ENCODE results near the gene SEPTIN5. TPM values are rescaled to one million over a fixed set of nuclear protein-coding genes. Genes with fewer than 3 reads are reported as not detected.

The SEPTIN5 gene
- total RNA-seq, 1 donor from 2014 or later, result 26.7 TPM

- DNase-seq (ENCODE audit: low spot score), result no peak
These were observed 46.8 kb downstream of the SEPTIN5 start for GRCh38 chr22:19760951-19761724.

GRCh38 chr22:19761725-19762567 lies 47.6 kb downstream of the SEPTIN5 start:
- DNase-seq (ENCODE audit: low spot score), result no peak

GRCh38 chr22:19762568-19763457 lies 48.5 kb downstream of the SEPTIN5 start:
- no peak for DNase-seq (ENCODE audit: low spot score)

DNA sequence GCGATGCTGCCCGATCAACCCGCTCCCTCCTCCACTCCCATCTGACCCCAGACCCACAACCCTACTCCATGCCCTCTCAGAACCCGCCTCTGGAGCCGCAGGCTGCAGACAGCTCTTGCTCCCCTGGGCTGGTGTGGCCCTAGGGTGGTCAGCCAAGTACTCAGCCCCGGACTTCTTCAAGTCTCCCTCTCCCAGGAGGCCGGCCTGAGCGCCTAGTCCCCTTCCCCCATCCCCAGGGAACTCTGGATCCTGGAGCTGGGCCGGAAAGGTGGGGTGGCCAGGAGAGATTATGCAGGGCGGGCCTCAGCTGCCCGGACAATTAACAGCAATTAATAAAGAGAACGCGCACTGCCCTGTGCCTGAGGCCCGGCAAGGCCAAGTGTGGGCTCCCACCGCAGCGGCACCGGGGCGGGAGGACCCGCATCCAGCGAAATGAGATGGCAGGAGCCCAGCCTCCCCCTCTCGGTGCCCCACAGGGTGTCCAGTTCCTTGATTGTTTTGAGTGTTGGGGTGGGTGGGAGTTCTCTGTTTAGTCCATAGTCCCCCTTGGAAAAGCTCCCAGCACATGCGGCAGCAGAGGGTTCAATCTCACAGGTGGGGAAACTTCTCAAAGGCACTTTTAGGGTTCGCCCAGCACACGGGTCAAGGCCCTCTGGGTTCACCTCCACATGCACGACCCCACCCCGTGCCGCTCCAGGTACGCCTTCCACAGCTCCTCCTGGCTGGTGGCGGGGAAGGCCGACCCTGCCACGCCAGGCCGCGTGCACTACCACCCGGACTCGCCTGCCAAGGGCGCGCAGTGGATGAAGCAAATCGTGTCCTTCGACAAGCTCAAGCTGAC lies 49.4 kb downstream of the SEPTIN5 start:
- no peak for DNase-seq (ENCODE audit: low spot score)

- no peak for DNase-seq (ENCODE audit: low spot score)
These were observed 49.9 kb downstream of the SEPTIN5 start for GRCh38 chr22:19764299-19764593.

DNA sequence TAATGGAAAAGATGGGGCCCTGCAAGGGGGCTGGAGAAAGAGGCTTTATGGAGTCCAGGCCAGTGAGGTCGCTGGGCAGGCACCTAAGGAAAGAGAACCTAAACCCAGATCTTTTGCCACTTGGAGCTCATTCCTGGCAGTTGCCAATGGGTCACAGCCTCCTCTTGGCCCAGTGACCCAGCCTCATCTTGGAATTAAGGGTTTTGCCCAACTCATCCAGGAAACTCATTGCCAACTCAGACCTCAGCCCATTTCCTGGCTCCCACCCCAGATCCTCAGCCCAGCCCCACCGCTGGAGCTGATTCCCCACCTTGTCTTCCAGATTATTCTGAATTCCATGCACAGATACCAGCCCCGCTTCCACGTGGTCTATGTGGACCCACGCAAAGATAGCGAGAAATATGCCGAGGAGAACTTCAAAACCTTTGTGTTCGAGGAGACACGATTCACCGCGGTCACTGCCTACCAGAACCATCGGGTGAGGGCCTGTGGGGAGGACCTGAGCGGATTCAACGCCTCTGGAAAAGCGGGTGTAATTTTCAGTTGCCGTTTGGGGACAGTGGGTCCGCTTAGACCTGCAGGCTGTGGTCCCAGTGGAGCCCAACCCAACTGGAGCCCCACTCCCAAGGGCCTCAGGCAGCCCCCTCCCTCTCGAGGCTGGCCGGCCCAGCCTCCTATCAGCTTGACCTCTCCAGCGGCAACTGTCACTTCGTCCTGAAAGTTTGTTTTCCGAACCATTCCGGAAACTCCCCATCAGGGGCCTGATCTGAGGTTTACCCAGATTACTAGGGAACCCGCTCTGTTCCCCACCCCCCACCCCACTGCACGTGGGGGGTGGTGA lies 50.6 kb downstream of the SEPTIN5 start:
- no peak for DNase-seq (ENCODE audit: low spot score)

DNA sequence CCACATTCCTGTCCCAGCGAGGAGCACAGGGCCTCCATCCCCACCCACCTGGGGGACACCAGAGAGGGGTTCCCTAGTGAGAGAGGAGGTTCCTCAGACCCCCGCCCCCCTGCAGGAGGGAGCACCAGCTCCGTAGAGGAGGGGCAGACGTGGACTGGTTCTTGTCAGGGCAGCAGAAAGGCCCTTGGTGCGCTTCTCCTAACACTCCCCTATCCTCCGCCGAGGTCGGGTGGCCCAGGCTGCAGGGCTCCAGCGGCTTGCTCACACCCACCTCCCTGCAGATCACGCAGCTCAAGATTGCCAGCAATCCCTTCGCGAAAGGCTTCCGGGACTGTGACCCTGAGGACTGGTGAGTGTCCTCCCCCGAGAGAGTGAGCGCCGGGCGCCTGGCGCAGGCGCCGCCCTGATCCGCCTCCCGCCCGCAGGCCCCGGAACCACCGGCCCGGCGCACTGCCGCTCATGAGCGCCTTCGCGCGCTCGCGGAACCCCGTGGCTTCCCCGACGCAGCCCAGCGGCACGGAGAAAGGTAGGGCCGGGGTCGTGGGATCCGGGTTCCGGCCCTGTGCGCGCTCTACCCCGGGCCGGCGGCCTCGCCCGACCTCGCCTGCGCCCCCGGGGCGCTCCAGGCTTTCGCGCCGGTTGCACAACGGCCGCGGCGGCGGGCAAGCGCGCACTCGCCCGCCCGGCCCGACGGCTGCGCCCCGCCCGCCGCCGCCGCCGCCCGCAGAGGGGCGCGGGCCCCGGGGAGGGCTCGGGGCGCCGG lies 51.4 kb downstream of the SEPTIN5 start:
- peak; percentile 57 for DNase-seq (ENCODE audit: low spot score)

GRCh38 chr22:19766240-19766510 lies 51.9 kb downstream of the SEPTIN5 start:
- DNase-seq (ENCODE audit: low spot score), result no peak

DNA sequence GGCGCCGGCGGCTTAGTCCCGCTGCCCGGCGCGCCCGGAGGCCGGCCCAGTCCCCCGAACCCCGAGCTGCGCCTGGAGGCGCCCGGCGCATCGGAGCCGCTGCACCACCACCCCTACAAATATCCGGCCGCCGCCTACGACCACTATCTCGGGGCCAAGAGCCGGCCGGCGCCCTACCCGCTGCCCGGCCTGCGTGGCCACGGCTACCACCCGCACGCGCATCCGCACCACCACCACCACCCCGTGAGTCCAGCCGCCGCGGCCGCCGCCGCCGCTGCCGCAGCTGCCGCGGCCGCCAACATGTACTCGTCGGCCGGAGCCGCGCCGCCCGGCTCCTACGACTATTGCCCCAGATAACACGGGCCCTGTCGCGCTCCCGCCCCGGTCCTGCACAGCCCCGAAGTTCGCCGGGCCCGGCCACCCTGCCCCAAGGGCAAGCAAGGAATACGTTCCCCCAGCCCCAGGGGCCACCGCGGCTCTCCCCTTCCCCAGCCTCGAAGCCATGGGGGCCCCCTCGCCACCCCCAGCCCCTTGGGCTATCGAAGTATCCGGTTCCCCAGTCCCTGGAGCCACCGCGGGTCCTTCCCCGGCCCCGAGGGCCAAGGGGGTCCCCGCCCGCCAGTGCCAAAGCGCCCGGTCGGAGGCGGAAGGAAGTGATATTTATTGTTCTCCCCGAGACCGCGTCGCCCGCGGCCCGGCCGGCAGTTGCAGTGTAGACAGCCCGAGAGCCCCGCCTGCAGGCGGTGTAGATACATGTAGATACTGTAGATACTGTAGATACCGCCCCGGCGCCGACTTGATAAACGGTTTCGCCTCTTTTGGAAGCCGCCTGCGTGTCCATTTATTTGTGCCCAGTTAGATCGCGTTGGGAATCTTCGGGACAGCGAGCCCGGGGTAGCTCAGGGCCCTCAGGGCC lies 52.5 kb downstream of the SEPTIN5 start:
- DNase-seq (ENCODE audit: low spot score), result peak; percentile 70

- DNase-seq (ENCODE audit: low spot score), result no peak
These were observed 53.4 kb downstream of the SEPTIN5 start for GRCh38 chr22:19767427-19768341.

DNA sequence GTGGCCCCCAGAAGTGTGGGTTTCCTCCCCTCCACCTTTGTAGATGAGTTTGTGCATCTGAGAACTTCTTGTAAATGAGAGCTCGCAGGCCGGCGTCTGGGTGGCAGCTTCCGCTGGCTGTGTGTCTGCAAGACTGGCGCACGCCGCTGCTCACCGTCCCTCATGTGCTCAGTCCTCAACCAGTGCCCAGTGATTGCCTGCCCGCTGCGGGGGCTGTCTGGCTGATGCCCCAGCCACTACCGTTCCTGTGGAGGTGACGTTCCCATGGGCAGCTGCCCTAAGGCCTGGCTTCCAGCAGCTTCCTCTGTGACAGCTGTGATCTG lies 55.1 kb downstream of the SEPTIN5 start:
- DNase-seq (ENCODE audit: low spot score), result no peak

GRCh38 chr22:19770349-19771220 lies 56.3 kb downstream of the SEPTIN5 start:
- DNase-seq (ENCODE audit: low spot score), result no peak

- DNase-seq (ENCODE audit: low spot score), result no peak
These were observed 58.0 kb downstream of the SEPTIN5 start for GRCh38 chr22:19772422-19772672.

Measured in ureter (tissue), 1 donor.